GM19395 (cell line): Measurements from ENCODE around the gene CDC73.
"Not testable (repeated sequence)": the region's sequence is repeated elsewhere in the genome, so short reads cannot be mapped to it uniquely, and the experiment has no call there.

Experiments
- ATAC-seq: cut with Tn5 transposase; IDR thresholded peaks from one replicate; pipeline ENCODE4 v1.9.1; 2021; ENCODE audit warnings: mild to moderate bottlenecking, moderate library complexity; ENCODE audit not compliant: unreplicated experiment

CDC73 gene

GRCh38 chr1:193113258-193113991, 8.4 kb upstream of the CDC73 start:
- no peak for ATAC-seq

- no peak for ATAC-seq
Observed at GRCh38 chr1:193113992-193114332, 7.9 kb upstream of the CDC73 start.

GRCh38 chr1:193114485-193115095, 7.2 kb upstream of the CDC73 start:
- no peak for ATAC-seq

GRCh38 chr1:193115629-193116227, 6.1 kb upstream of the CDC73 start:
- no peak for ATAC-seq

GRCh38 chr1:193117167-193117566, 4.7 kb upstream of the CDC73 start:
- ATAC-seq: not testable (repeated sequence)

- ATAC-seq: no peak
Observed at GRCh38 chr1:193118194-193118593, 3.6 kb upstream of the CDC73 start.

- no peak for ATAC-seq
Observed at GRCh38 chr1:193118803-193119730, 2.8 kb upstream of the CDC73 start.

GRCh38 chr1:193120604-193121166, 1.1 kb upstream of the CDC73 start:
- no peak for ATAC-seq

- no peak for ATAC-seq
Observed at GRCh38 chr1:193123751-193124150, 1.9 kb downstream of the CDC73 start.

- no peak for ATAC-seq
Observed at GRCh38 chr1:193125369-193125768, 3.5 kb downstream of the CDC73 start.

- ATAC-seq: no peak
Observed at GRCh38 chr1:193131266-193131860, 9.5 kb downstream of the CDC73 start.

- ATAC-seq: no peak
Observed at GRCh38 chr1:193140254-193140653, 18.4 kb downstream of the CDC73 start.

- ATAC-seq: no peak
Observed at GRCh38 chr1:193141804-193142203, 20.0 kb downstream of the CDC73 start.

GRCh38 chr1:193142409-193142808, 20.6 kb downstream of the CDC73 start:
- no peak for ATAC-seq

GRCh38 chr1:193143285-193143684, 21.5 kb downstream of the CDC73 start:
- no peak for ATAC-seq

GRCh38 chr1:193144361-193144938, 22.6 kb downstream of the CDC73 start:
- no peak for ATAC-seq

- ATAC-seq: no peak
Observed at GRCh38 chr1:193144999-193145398, 23.2 kb downstream of the CDC73 start.

- no peak for ATAC-seq
Observed at GRCh38 chr1:193156117-193156821, 34.4 kb downstream of the CDC73 start.

- no peak for ATAC-seq
Observed at GRCh38 chr1:193156822-193157142, 35.0 kb downstream of the CDC73 start.

GRCh38 chr1:193157360-193157759, 35.5 kb downstream of the CDC73 start:
- ATAC-seq: no peak
